ENCODE results near the gene TP53I3. TPM values are rescaled to one million over a fixed set of nuclear protein-coding genes. Genes with fewer than 3 reads are reported as not detected.
"Not testable (repeated sequence)": the region's sequence is repeated elsewhere in the genome, so short reads cannot be mapped to it uniquely, and the experiment has no call there.

Gene TP53I3
- total RNA-seq, 1 experiment from 2014 or later, result 13.9 TPM

GRCh38 chr2:24101992-24102391 is 17.4 kb upstream of the TP53I3 start:
- no peak for DNase-seq
- CTCF ChIA-PET, result no interaction called here
- H3K27ac Mint-ChIP-seq (ENCODE audit: unreplicated experiment), result no peak overlapping the region
- H3K4me1 Mint-ChIP-seq (ENCODE audit: low read depth, unreplicated experiment), result no peaks in the 10 kb centered on the region
- TF ChIP-seq CTCF (IDR thresholded peaks at IDR 0.05; ENCODE audit: unreplicated experiment), result no peak
- no peaks in the 10 kb centered on the region for H3K36me3 Mint-ChIP-seq (ENCODE audit: insufficient read depth, unreplicated experiment)
- no TSS peak for BruUV-seq (replicated peaks)
- intact Hi-C loops (cut with micrococcal nuclease; ENCODE audit: unreplicated experiment), result no loop called here
- peaks cover 4% of the 10 kb centered on the region for H3K9me3 Mint-ChIP-seq (ENCODE audit: low read depth, unreplicated experiment)
- no peaks in the 10 kb centered on the region for H3K27me3 Mint-ChIP-seq (ENCODE audit: unreplicated experiment)
- H3K4me3 Mint-ChIP-seq (ENCODE audit: low read depth, unreplicated experiment), result no peak overlapping the region

DNA sequence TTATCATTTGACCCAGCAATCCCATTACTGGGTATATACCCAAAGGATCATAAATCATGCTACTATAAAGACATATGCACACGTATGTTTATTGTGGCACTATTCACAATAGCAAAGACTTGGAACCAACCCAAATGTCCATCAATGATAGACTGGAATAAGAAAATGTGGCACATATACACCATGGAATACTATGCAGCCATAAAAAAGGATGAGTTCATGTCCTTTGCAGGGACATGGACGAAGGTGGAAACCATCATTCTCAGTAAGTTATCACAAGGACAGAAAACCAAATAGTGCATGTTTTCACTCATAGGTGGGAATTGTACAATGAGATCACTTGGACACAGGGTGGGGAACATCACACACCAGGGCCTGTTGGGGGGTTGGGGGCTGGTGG is 16.1 kb upstream of the TP53I3 start:
- DNase-seq; intact Hi-C loops (cut with micrococcal nuclease; ENCODE audit: unreplicated experiment); CTCF ChIA-PET; H3K27me3 Mint-ChIP-seq (ENCODE audit: unreplicated experiment); H3K36me3 Mint-ChIP-seq (ENCODE audit: insufficient read depth, unreplicated experiment); H3K9me3 Mint-ChIP-seq (ENCODE audit: low read depth, unreplicated experiment); BruUV-seq (replicated peaks); H3K27ac Mint-ChIP-seq (ENCODE audit: unreplicated experiment); H3K4me1 Mint-ChIP-seq (ENCODE audit: low read depth, unreplicated experiment); H3K4me3 Mint-ChIP-seq (ENCODE audit: low read depth, unreplicated experiment): not testable (repeated sequence)

GRCh38 chr2:24095171-24095677 is 10.6 kb upstream of the TP53I3 start:
- CTCF ChIA-PET; H3K4me3 Mint-ChIP-seq (ENCODE audit: low read depth, unreplicated experiment); BruUV-seq (replicated peaks); H3K4me1 Mint-ChIP-seq (ENCODE audit: low read depth, unreplicated experiment); H3K36me3 Mint-ChIP-seq (ENCODE audit: insufficient read depth, unreplicated experiment); H3K9me3 Mint-ChIP-seq (ENCODE audit: low read depth, unreplicated experiment); DNase-seq; intact Hi-C loops (cut with micrococcal nuclease; ENCODE audit: unreplicated experiment); H3K27me3 Mint-ChIP-seq (ENCODE audit: unreplicated experiment); H3K27ac Mint-ChIP-seq (ENCODE audit: unreplicated experiment): not testable (repeated sequence)

- H3K36me3 Mint-ChIP-seq (ENCODE audit: insufficient read depth, unreplicated experiment); H3K4me1 Mint-ChIP-seq (ENCODE audit: low read depth, unreplicated experiment); BruUV-seq (replicated peaks); intact Hi-C loops (cut with micrococcal nuclease; ENCODE audit: unreplicated experiment); DNase-seq; CTCF ChIA-PET; H3K9me3 Mint-ChIP-seq (ENCODE audit: low read depth, unreplicated experiment); H3K27me3 Mint-ChIP-seq (ENCODE audit: unreplicated experiment); H3K27ac Mint-ChIP-seq (ENCODE audit: unreplicated experiment); H3K4me3 Mint-ChIP-seq (ENCODE audit: low read depth, unreplicated experiment): not testable (repeated sequence)
These were observed 8.6 kb upstream of the TP53I3 start for GRCh38 chr2:24093270-24093669.

DNA sequence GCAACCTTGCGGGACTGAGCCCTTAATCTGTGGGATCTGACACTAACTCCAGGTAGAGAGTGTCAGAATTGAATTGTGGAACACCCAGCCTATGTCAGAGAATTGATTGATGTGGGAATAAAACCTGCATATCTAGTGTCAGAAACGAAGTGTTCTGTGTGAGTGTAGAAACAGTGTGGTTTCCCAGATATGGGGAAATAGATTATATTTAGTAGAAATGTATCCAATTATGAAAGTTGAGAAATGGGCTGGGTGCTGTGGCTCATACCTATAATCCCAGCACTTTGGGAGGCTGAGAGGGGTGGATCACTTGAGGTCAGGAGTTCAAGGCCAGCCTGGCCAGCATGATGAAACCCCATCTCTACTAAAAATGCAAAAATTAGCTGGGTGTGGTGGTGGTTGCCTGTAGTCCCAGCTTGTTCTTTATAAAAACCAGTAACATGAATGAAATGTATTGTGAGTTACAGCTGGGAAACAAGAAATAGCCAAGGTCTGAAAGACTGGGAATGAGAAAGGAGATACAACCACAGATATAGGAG is 4.3 kb upstream of the TP53I3 start:
- intact Hi-C loops (cut with micrococcal nuclease; ENCODE audit: unreplicated experiment), result no loop called here
- CTCF ChIA-PET, result no interaction called here
- TF ChIP-seq CTCF (IDR thresholded peaks at IDR 0.05; ENCODE audit: unreplicated experiment), result no peak

DNA sequence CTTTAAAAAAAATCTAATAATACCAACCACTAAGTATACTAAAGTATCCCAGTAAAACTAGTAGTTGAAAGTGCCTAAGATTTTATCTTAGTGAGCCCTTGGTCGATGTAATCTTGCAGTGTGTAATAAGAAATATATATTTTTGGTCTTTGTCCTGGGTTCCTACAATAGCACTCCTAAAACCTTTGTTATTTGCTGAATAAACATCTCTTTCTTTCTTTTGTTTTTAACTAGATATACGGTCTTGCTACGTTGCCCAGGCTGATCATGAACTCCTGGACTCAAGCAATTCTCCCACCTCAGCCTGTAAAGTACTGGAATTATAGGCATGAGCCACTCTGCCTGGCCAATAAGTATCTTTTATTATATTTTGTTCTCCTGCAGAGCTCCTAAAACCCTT is 2.4 kb upstream of the TP53I3 start:
- H3K27me3 Mint-ChIP-seq (ENCODE audit: unreplicated experiment), result no peaks in the 10 kb centered on the region
- H3K27ac Mint-ChIP-seq (ENCODE audit: unreplicated experiment), result no peak overlapping the region
- TF ChIP-seq CTCF (IDR thresholded peaks at IDR 0.05; ENCODE audit: unreplicated experiment), result no peak
- no TSS peak for BruUV-seq (replicated peaks)
- no peak for DNase-seq
- intact Hi-C loops (cut with micrococcal nuclease; ENCODE audit: unreplicated experiment), result no loop called here
- CTCF ChIA-PET, result interaction anchor here (0.7 kb wide), 1 partner anchor 70 kb away, joined by 5 read pairs; no protein-coding TSS in a partner anchor
- peaks cover 33% of the 10 kb centered on the region for H3K36me3 Mint-ChIP-seq (ENCODE audit: insufficient read depth, unreplicated experiment)
- H3K4me1 Mint-ChIP-seq (ENCODE audit: low read depth, unreplicated experiment), result peaks cover 10% of the 10 kb centered on the region
- H3K9me3 Mint-ChIP-seq (ENCODE audit: low read depth, unreplicated experiment), result no peaks in the 10 kb centered on the region
- H3K4me3 Mint-ChIP-seq (ENCODE audit: low read depth, unreplicated experiment), result no peak overlapping the region

More for the DNA sequence above, 4.3 kb upstream of the TP53I3 start:
- DNase-seq, result no peak
- Mint-ChIP-seq H3K9me3 (ENCODE audit: low read depth, unreplicated experiment) (no peaks in the 10 kb centered on the region), H3K36me3 (ENCODE audit: insufficient read depth, unreplicated experiment) (peaks cover 19% of the 10 kb centered on the region), H3K27ac (ENCODE audit: unreplicated experiment) (no peak overlapping the region), H3K4me1 (ENCODE audit: low read depth, unreplicated experiment) (peaks cover 10% of the 10 kb centered on the region), H3K4me3 (ENCODE audit: low read depth, unreplicated experiment) (no peak overlapping the region), H3K27me3 (ENCODE audit: unreplicated experiment) (no peaks in the 10 kb centered on the region)
- BruUV-seq (replicated peaks), result no TSS peak
